OCI-LY7 (cell line): ENCODE measurements around the gene ILDR2.

Experiments used
- EZH2phosphoT487 ChIP-seq: fragments of 200-600 bp; sonication (generic); IDR thresholded peaks from 2 replicates; pipeline ENCODE4 v1.6.1; 2018; ENCODE audit warnings: low read depth, borderline replicate concordance, mild to moderate bottlenecking, mixed run types, antibody characterized with exemption, low read length, moderate library complexity, mixed read lengths
- TF ChIP-seq, protein P1 (sequence below): fragments of 200-600 bp; sonication (generic); conservative IDR thresholded peaks from 2 replicates; pipeline ENCODE4 v1.5.1; 2014; ENCODE audit warnings: mild to moderate bottlenecking, antibody characterized with exemption, low read length, moderate library complexity, mixed read lengths

DNA sequence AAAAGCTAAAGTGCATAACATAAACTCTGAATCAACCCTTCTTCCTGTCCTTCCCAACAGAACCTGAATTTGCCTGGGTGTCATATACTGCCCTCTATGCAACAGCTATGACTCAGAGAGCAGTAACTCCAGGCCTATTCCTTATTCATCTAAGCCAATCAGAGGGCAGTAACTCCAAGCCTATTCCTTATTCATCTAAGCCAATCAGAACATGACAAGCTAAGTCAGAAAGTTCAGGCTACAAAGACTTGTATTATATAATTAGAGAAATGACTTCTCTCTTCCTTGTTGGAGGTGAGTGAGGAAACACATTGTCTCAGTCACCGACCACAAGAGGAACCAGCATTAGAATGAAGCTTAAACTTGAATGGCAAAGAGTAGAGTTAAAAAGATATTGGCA lies 73.1 kb downstream of the ILDR2 start:
- TF ChIP-seq, protein P1, sequence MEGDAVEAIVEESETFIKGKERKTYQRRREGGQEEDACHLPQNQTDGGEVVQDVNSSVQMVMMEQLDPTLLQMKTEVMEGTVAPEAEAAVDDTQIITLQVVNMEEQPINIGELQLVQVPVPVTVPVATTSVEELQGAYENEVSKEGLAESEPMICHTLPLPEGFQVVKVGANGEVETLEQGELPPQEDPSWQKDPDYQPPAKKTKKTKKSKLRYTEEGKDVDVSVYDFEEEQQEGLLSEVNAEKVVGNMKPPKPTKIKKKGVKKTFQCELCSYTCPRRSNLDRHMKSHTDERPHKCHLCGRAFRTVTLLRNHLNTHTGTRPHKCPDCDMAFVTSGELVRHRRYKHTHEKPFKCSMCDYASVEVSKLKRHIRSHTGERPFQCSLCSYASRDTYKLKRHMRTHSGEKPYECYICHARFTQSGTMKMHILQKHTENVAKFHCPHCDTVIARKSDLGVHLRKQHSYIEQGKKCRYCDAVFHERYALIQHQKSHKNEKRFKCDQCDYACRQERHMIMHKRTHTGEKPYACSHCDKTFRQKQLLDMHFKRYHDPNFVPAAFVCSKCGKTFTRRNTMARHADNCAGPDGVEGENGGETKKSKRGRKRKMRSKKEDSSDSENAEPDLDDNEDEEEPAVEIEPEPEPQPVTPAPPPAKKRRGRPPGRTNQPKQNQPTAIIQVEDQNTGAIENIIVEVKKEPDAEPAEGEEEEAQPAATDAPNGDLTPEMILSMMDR = no peak
- TF ChIP-seq EZH2phosphoT487 = no peak
